Middle frontal gyrus (tissue), 1 donor: ENCODE data around the gene PPARGC1A.

ENCODE experiments used
- DNase-seq: peaks from one replicate; pipeline ENCODE4 v3.0.0-alpha.2; 2015; ENCODE audit warnings: low spot score; ENCODE audit errors: extremely low spot score

Gene PPARGC1A

DNA sequence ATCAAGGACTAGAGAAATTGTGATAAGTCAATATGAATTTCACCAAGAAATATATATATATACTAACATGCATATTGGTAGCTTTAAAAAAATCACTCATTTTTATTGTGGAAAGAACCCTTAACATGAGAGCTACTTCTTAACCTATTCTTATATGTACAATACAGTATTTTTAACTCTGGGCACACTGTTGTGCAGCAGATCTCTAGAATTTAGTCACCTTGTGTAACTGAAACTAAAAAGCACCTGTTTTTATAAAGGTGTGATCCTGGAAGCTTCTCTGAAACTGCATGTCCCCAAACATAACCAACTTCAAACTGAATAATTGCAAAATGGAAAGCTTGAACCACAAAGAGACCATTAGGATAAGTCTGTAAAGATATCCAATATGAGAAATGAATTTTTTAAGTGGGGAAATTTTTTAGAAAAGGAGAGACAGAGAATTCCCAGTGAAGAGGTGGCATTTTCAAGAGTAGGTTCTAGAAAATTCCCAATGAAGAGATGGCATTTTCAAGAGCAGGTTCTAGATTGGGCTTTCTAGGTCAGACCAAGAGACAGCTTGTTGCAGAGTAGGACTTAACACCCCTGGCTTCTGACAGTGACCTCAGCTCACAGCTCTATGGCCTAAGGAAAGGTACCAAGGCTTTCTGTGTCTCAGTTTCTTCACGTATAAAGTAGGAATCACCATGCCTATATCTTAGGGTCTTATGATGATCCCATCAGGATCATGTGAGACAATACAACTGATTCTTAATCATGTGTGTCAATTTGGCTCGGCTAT lies 22.0 kb upstream of the PPARGC1A start:
- DNase-seq = no peak

- DNase-seq = no peak
Observed at GRCh38 chr4:23909671-23910070, 19.8 kb upstream of the PPARGC1A start.

- DNase-seq = no peak
Observed at GRCh38 chr4:23906839-23907238, 17.0 kb upstream of the PPARGC1A start.

GRCh38 chr4:23904639-23905071 lies 14.8 kb upstream of the PPARGC1A start:
- DNase-seq = peak; percentile 57

GRCh38 chr4:23903859-23904438 lies 14.1 kb upstream of the PPARGC1A start:
- no peak for DNase-seq

- no peak for DNase-seq
Observed at GRCh38 chr4:23902222-23902804, 12.5 kb upstream of the PPARGC1A start.

DNA sequence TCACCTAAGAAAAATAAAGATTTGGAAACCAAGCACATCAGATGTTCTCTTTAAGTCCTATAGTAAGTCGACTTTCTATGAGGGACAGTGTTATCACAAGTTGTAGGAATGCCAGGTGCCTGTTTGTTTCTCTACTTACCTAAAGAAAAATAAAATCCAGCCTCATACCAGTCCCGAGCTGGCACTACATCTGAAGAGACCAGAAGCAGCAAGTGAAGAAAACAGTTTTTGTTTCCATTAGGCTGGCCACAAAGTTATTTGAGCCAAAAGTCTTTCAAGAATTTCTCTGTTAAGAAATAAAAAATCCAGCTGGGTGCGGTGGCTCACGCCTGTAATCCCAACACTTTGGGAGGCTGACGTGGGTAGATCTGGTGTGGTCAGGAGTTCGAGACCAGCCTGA lies 10.8 kb upstream of the PPARGC1A start:
- DNase-seq = no peak

GRCh38 chr4:23899565-23899964 lies 9.7 kb upstream of the PPARGC1A start:
- DNase-seq = no peak

- no peak for DNase-seq
Observed at GRCh38 chr4:23897564-23898109, 7.8 kb upstream of the PPARGC1A start.

DNA sequence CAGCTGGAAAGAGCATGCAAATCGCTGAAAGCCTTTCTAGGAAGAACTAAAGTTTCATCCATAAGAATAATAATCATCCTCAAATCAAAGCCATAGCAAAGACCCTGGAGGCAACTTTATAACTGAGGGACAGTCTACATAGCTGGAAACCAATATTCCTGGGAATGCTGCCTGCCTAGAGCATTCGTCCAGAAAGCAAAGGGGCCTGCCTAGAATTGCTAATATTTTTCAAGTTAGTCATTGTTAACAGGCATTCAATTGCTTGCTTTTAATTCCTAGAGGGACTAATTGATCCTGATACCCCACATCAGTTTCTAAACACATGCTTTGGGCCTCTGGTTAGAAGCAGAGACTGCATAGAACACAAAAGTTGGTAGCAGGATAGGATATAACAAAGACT lies 4.2 kb upstream of the PPARGC1A start:
- DNase-seq = no peak

GRCh38 chr4:23891064-23891421 lies 1.2 kb upstream of the PPARGC1A start:
- no peak for DNase-seq

- no peak for DNase-seq
Observed at GRCh38 chr4:23890369-23891063, 669 bp upstream of the PPARGC1A start.

GRCh38 chr4:23889391-23889790 lies 456 bp downstream of the PPARGC1A start:
- no peak for DNase-seq

DNA sequence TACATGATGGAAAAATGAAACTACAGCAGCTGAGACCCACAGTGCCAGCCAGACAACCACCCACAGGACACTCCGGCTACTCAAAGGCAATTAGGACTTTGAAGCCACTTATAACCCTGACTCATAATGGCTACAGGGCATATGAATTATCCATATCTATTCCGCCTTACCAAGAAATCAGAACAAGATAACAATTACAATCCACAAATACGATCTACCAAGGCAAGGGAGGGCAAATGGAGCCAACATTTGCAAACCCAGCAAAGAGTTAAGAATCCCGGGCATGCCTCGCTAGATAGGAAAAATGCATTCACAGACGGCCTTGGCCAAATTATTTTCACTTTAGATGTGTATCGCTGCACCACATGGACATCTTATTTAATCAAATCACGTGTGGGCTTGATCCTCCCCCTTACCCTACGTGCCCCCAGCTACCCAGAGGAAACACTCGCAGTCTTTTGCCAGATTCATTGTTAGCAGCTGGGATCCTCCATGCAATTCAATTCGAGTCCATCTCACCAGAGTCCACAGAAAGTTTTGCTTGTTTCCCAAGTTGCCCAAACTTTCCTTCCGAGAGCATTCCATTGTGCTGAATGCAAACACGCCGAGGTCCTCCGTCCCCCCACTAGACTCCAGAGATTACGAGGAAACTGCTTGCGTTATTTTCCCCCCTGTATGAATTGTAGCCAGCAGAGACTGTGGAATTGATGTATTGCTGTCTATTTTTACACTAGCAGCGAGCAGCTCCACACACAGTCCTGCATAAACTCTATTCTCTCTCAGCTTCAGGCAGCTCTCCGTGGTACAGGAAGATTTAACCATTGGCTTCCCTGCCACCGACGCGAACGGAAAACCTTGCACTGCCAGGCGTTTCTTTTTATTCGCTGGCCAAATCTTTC lies 1.2 kb downstream of the PPARGC1A start:
- no peak for DNase-seq

DNA sequence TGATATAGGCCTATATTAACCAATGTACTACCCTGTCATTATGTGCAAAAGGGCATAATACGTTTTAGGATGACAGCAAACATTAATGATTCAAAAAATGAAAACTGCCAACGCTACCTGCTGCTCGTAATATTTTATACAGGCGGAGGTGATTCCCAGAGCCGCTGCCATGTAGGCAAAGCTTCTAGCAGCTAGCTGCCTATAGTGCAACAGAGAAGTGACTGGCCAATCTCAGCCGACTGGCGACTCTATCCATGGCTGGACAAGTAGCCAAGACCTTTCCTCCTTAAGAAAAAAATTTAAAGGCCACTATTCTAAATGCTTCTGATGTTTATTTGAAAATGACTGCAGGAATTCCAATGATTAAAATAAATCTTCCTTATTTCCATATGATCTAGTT lies 1.9 kb downstream of the PPARGC1A start:
- no peak for DNase-seq

DNA sequence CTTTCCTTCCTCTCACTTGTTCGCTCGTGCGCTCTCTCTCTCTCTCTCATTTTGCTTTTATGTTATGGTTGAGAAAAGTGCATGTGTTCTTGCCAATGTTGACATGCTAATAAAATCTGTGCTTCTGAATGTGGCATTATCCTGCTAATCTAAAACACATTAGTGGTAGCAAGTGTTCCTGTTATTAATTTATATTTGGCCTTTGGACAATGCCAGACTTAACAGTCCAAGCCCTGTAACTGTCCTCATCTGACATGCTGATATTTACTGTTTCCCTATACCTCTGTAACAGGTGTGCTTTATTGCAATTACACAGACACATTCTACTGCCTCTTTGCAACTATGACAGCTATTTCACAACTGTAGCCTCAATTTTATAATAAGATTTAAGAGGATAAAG lies 2.7 kb downstream of the PPARGC1A start:
- DNase-seq = no peak

DNA sequence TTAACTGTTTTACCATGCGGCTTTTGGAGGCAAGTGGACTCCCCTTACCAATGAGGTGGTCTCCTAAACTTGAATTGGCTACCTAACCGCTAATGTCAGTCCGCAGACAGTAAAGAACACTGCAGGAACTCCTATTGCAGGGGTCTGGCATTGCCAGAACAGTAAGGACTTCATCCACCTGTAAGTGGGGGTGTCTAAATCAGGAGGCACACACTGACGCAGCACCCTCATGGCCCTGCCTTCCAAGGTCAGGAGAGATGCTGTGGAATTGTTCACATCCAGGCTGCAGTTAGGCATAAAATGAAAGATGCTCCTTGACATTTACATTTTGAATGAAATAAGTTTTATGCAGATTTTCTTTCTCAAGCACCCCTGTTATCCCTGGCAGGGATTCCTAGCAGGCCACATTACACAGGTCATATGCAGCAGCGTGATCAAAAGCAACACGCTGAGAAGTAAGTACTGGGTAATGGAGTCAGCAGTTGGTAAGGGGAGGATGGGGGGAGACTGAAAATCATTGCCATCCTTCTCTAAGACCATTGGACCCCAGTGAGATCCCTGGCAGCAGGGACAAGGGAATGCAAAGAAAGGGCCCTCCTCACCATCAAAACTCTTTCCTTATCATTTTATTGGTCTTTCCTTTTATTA lies 3.8 kb downstream of the PPARGC1A start:
- DNase-seq = no peak

GRCh38 chr4:23884741-23885140 lies 5.1 kb downstream of the PPARGC1A start:
- no peak for DNase-seq

DNA sequence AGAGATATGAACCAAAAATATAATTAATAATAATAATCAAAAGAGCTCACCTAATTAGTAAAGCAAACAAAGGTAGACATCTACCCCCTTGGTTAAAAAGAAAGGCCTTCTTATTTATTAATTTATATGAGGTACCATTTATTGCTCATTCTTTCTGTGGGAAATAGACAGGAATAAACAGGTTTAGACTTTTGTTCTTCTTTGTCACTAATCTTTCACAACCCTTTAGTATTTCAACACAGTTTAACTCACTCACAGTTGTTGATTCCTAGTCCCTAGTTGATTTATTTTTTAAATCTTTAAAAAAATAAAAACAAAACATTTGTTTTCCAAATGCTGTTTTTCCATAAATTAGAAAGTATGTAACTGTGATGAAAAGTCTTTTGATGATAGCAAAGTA lies 5.6 kb downstream of the PPARGC1A start:
- no peak for DNase-seq

DNA sequence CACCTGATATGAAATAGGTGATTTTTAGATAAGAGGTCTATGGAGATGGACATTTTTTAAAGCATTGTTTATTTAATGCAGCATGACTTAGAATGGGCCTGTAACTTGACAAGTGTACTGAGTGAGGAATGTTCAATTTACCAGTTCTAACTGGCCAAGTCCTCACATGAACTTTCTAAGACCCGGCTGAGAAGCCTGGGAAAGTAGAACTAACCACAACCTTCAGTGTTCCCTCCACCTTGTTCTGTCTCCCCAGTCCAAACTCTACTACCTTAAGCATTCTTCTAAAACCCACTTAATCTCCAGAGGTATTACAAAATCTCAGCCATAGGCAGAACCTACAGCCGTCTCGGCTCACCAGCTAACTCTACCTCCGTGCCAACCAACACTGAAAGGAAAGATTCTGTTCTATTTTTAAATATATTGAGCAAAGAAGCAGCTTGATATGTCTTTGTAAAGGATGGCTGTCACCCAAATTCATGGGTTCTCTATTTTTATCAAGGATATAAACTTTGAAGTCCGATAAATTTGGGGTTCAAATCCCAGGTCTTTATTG lies 6.8 kb downstream of the PPARGC1A start:
- no peak for DNase-seq
